Hepatocyte (in vitro differentiated cells): ENCODE measurements around the gene CFAP68. TPM values are rescaled to one million over a fixed set of nuclear protein-coding genes. Genes with fewer than 3 reads are reported as not detected.
"Not testable (repeated sequence)": the region's sequence is repeated elsewhere in the genome, so short reads cannot be mapped to it uniquely, and the experiment has no call there.

Experiments used
- DNase-seq: peaks from one replicate; pipeline ENCODE4 v3.0.0-alpha.2; 2016; ENCODE audit warnings: low spot score
- H2AFZ ChIP-seq: fragments of 200-600 bp; sonication (generic); 2 replicates; pipeline ENCODE4 v1.6.0; 2016; ENCODE audit warnings: antibody characterized with exemption, mild to moderate bottlenecking
- H3K27ac ChIP-seq: fragments of 200-600 bp; sonication (generic); 2 replicates; pipeline ENCODE4 v1.5.1; 2016; ENCODE audit warnings: mild to moderate bottlenecking
- H3K27me3 ChIP-seq: fragments of 200-600 bp; sonication (generic); 2 replicates; pipeline ENCODE4 v1.6.1; 2016
- H3K36me3 ChIP-seq: fragments of 200-600 bp; sonication (generic); replicated peaks from 2 replicates; pipeline ENCODE4 v1.5.1; 2016; ENCODE audit warnings: low read depth; ENCODE audit not compliant: insufficient read depth
- H3K4me1 ChIP-seq: fragments of 200-600 bp; sonication (generic); 2 replicates; pipeline ENCODE4 v1.5.1; 2016; ENCODE audit warnings: mild to moderate bottlenecking, moderate library complexity; ENCODE audit not compliant: insufficient read depth
- H3K4me2 ChIP-seq: fragments of 200-600 bp; sonication (generic); 2 replicates; pipeline ENCODE4 v1.6.0; 2016
- H3K4me3 ChIP-seq: fragments of 200-600 bp; sonication (generic); 2 replicates; pipeline ENCODE4 v1.5.1; 2016; ENCODE audit warnings: mild to moderate bottlenecking
- H3K79me2 ChIP-seq: fragments of 200-600 bp; sonication (generic); 2 replicates; pipeline ENCODE4 v1.6.0; 2017; ENCODE audit warnings: mild to moderate bottlenecking
- H3K9me2 ChIP-seq: fragments of 200-600 bp; sonication (generic); replicated peaks from 2 replicates; pipeline ENCODE4 v1.6.0; 2017; ENCODE audit warnings: mild to moderate bottlenecking; ENCODE audit not compliant: insufficient read depth
- H3K9me3 ChIP-seq: fragments of 200-600 bp; sonication (generic); 2 replicates; pipeline ENCODE4 v1.5.1; 2016; ENCODE audit warnings: low read depth, mild to moderate bottlenecking
- H4K20me1 ChIP-seq: fragments of 200-600 bp; sonication (generic); 2 replicates; pipeline ENCODE4 v1.6.0; 2016; ENCODE audit warnings: mild to moderate bottlenecking; ENCODE audit not compliant: insufficient read depth, poor library complexity, severe bottlenecking
- EZH2 ChIP-seq: fragments of 200-600 bp; sonication (generic); IDR thresholded peaks from 2 replicates; pipeline ENCODE4 v1.6.1; 2016; ENCODE audit warnings: antibody characterized with exemption, mild to moderate bottlenecking, borderline replicate concordance
- EZH2phosphoT487 ChIP-seq: fragments of 200-600 bp; sonication (generic); IDR thresholded peaks from one replicate; pipeline ENCODE4 v1.6.1; 2018; ENCODE audit warnings: antibody characterized with exemption, mild to moderate bottlenecking, low read depth, moderate library complexity; ENCODE audit not compliant: unreplicated experiment, severe bottlenecking
- WGBS: methylation state at CpG from one replicate; pipeline ENCODE4 v1.1.6; 2016; ENCODE audit warnings: low lambda C conversion rate; ENCODE audit errors: missing lambda C conversion rate; 5-methylcytosine and 5-hydroxymethylcytosine counted together
- polyA plus RNA-seq: library from polyadenylated mRNA; unstranded; fragments of >200 nt; fragmentation: Nextera tagmentation; extraction: Ambion mirVana; gene quantifications from 2 replicates; pipeline ENCODE4 v1.2.1, GENCODE V29; 2016
- small RNA-seq: library from RNA; depleted of rRNA; stranded (forward); fragments of <200 nt; gene quantifications from one replicate; pipeline ENCODE3, GENCODE V24; 2014
- total RNA-seq: library from RNA; depleted of rRNA; stranded (reverse); fragments of >200 nt; gene quantifications from 2 replicates; pipeline ENCODE4 v1.2.3, GENCODE V29; 2014
- TF ChIP-seq, protein P1 (sequence below): fragments of 200-600 bp; sonication (generic); IDR thresholded peaks from 2 replicates; pipeline ENCODE4 v1.5.1; 2016; ENCODE audit warnings: antibody characterized with exemption, mild to moderate bottlenecking; ENCODE audit not compliant: poor library complexity

CFAP68 gene
- total and polyA plus RNA-seq, 2 experiments from 2014 or later, result 21.8 to 24.6 TPM

DNA sequence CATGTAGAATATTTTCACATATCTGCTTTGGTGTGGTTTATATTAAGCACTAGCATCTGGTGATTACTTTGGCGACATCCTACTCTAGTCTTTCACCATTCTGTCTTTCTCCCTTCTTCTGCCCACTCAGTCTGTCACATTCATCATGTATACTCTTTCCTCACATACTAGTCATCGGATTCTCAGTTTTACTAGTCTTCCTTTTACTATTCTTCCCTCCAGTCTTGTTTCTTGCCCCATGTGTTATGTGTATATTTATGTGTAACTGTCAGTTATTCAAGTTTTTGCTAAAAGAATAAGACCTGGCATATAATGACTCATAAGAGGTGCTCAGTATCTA, 53.2 kb downstream of the CFAP68 start:
- Histone ChIP-seq H3K4me2 (no peak overlapping the region), H3K79me2 (no peaks in the 10 kb centered on the region), H3K4me1 (peaks cover 16% of the 10 kb centered on the region), H3K36me3 (no peaks in the 10 kb centered on the region), H3K27me3 (no peaks in the 10 kb centered on the region), H4K20me1 (no peaks in the 10 kb centered on the region), H3K4me3 (no peak overlapping the region), H3K9me2 (no peaks in the 10 kb centered on the region), H3K27ac (no peak overlapping the region), H2AFZ (no peak overlapping the region), H3K9me3 (no peaks in the 10 kb centered on the region)
- 78% methylated on average over 2 of the region's 2 CpGs for WGBS
- TF ChIP-seq, protein P1, sequence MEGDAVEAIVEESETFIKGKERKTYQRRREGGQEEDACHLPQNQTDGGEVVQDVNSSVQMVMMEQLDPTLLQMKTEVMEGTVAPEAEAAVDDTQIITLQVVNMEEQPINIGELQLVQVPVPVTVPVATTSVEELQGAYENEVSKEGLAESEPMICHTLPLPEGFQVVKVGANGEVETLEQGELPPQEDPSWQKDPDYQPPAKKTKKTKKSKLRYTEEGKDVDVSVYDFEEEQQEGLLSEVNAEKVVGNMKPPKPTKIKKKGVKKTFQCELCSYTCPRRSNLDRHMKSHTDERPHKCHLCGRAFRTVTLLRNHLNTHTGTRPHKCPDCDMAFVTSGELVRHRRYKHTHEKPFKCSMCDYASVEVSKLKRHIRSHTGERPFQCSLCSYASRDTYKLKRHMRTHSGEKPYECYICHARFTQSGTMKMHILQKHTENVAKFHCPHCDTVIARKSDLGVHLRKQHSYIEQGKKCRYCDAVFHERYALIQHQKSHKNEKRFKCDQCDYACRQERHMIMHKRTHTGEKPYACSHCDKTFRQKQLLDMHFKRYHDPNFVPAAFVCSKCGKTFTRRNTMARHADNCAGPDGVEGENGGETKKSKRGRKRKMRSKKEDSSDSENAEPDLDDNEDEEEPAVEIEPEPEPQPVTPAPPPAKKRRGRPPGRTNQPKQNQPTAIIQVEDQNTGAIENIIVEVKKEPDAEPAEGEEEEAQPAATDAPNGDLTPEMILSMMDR, result no peak
- TF ChIP-seq EZH2phosphoT487, result no peak
- TF ChIP-seq EZH2, result no peak
- DNase-seq, result no peak

DNA sequence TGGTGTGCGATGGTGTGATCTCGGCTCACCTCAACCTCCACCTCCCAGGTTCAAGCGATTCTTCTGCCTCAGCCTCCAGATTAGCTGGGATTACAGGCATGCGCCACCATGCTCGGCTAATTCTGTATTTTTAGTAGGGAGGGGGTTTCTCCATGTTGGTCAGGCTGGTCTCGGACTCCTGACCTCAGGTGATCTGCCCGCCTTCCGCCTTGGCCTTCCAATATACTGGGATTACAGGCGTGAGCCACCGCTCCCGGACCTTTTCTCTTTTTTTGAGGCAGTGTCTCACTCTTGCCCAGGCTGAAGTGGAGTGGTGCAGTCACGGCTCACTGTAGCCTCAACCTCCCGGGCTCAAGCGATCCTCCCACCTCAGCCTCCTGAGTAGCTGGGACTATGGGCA, 53.8 kb downstream of the CFAP68 start:
- H3K4me1 ChIP-seq, result peaks cover 16% of the 10 kb centered on the region
- H4K20me1 ChIP-seq, H3K4me3 ChIP-seq, DNase-seq, H3K9me3 ChIP-seq, H3K79me2 ChIP-seq, H3K9me2 ChIP-seq, H3K27ac ChIP-seq, H2AFZ ChIP-seq, H3K27me3 ChIP-seq, H3K4me2 ChIP-seq, H3K36me3 ChIP-seq: not testable (repeated sequence)
- WGBS, result 95% methylated on average over 14 of the region's 14 CpGs

DNA sequence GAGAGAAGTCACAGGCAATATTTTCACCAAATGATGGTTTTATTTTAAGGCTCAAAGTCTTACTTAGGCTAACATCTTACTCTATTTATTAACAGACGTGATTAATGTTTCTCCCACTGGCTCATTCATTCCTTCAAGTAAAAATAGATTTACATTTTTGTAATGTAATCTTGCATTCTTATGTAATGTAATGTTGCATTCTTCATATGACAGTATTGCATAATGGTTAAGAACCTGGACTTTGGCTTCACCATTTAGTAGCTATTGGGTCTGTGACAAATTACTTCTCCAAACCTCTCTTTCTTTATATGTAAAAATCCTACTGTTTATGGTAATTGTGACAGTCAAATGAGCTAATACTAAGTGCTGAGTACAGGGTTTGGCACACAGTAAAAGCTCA, 54.5 kb downstream of the CFAP68 start:
- no peak overlapping the region for H3K4me2 ChIP-seq
- H2AFZ ChIP-seq, result no peak overlapping the region
- H3K4me1 ChIP-seq, result peaks cover 16% of the 10 kb centered on the region
- no peaks in the 10 kb centered on the region for H3K9me3 ChIP-seq
- H3K9me2 ChIP-seq, result no peaks in the 10 kb centered on the region
- no peaks in the 10 kb centered on the region for H3K79me2 ChIP-seq
- no peaks in the 10 kb centered on the region for H3K36me3 ChIP-seq
- TF ChIP-seq, protein P1, result no peak
- TF ChIP-seq EZH2phosphoT487 (no peak), EZH2 (no peak)
- H3K27me3 ChIP-seq, result no peaks in the 10 kb centered on the region
- peak overlapping the region; percentile 47 for H3K27ac ChIP-seq
- no peak overlapping the region for H3K4me3 ChIP-seq
- no peak for DNase-seq
- 84% methylated on average over 1 of the region's 1 CpG for WGBS
- H4K20me1 ChIP-seq, result no peaks in the 10 kb centered on the region

DNA sequence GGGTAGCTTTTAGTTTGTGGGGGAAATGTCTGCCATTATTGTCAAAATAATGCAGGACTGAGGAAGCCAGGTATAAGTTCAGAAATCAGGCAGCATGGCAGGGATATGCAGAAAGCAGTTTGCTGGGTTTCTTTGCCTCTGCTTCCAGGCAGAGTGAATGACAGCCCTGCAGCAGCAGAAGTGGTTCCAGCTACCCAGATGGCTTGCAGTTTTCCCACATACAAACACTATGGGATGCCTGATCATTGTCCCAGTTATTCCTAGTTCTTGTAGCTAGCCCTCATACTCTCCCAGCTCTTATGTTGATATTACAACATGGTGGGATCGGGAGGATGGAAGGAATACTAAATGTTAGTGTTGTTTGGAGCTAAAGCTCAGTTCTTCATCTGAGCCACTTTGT, 55.0 kb downstream of the CFAP68 start:
- H3K9me3 ChIP-seq, result no peaks in the 10 kb centered on the region
- DNase-seq, result no peak
- H3K4me2 ChIP-seq, result no peak overlapping the region
- no peaks in the 10 kb centered on the region for H3K27me3 ChIP-seq
- 94% methylated on average over 1 of the region's 1 CpG for WGBS
- TF ChIP-seq, protein P1, result no peak
- TF ChIP-seq EZH2, result no peak
- TF ChIP-seq EZH2phosphoT487, result no peak
- H3K4me1 ChIP-seq, result peaks cover 16% of the 10 kb centered on the region
- no peaks in the 10 kb centered on the region for H3K79me2 ChIP-seq
- peak overlapping the region; percentile 47 for H3K27ac ChIP-seq
- no peaks in the 10 kb centered on the region for H3K36me3 ChIP-seq
- no peaks in the 10 kb centered on the region for H3K9me2 ChIP-seq
- no peak overlapping the region for H3K4me3 ChIP-seq
- no peaks in the 10 kb centered on the region for H4K20me1 ChIP-seq
- no peak overlapping the region for H2AFZ ChIP-seq

Small RNA genes lying within 50 kb of the gene (small RNA-seq; reads per million reads assigned to genes)
- gene C11orf52 (not detected), gene GNG5P3 (not detected), gene RNA5SP351 (not detected), gene RPL37AP8 (0.09 reads per million)

Other genes starting within 250 kb of the CFAP68 start
- gene PPP2R1B, start 113.2 kb upstream of the CFAP68 start, total RNA-seq, result 41.0 and 43.5 TPM in 2 replicates
- 22.7 and 25.3 TPM in 2 replicates for gene PPP2R1B, start 113.2 kb upstream of the CFAP68 start, polyA plus RNA-seq
- 42.0 and 52.4 TPM in 2 replicates for gene ALG9, start 8.0 kb upstream of the CFAP68 start, total RNA-seq
- gene ALG9, start 8.0 kb upstream of the CFAP68 start, polyA plus RNA-seq, result 22.6 and 38.7 TPM in 2 replicates
- 2.3 and 2.6 TPM in 2 replicates for gene FDXACB1, start 376 bp upstream of the CFAP68 start, total RNA-seq
- 0.64 and 2.2 TPM in 2 replicates for gene FDXACB1, start 376 bp upstream of the CFAP68 start, polyA plus RNA-seq
- 15.7 and 20.5 TPM in 2 replicates for gene CRYAB, start 32.2 kb downstream of the CFAP68 start, total RNA-seq
- 64.8 and 123 TPM in 2 replicates for gene CRYAB, start 32.2 kb downstream of the CFAP68 start, polyA plus RNA-seq
- gene HSPB2, start 33.2 kb downstream of the CFAP68 start, total RNA-seq, result not detected in 2 replicates
- gene HSPB2, start 33.2 kb downstream of the CFAP68 start, polyA plus RNA-seq, result 0.19 and 0.29 TPM in 2 replicates
- gene C11orf52, start 39.4 kb downstream of the CFAP68 start, total RNA-seq, result 8.7 and 14.8 TPM in 2 replicates
- gene C11orf52, start 39.4 kb downstream of the CFAP68 start, polyA plus RNA-seq, result 21.1 and 23.7 TPM in 2 replicates
- gene DIXDC1, start 57.8 kb downstream of the CFAP68 start, total RNA-seq, result 14.7 and 18.4 TPM in 2 replicates
- gene DIXDC1, start 57.8 kb downstream of the CFAP68 start, polyA plus RNA-seq, result 5.2 and 8.2 TPM in 2 replicates
- gene DLAT, start 145.9 kb downstream of the CFAP68 start, total RNA-seq, result 40.5 and 42.1 TPM in 2 replicates
- 27.9 and 32.7 TPM in 2 replicates for gene DLAT, start 145.9 kb downstream of the CFAP68 start, polyA plus RNA-seq
- gene PIH1D2, start 194.5 kb downstream of the CFAP68 start, total RNA-seq, result 0.60 and 1.7 TPM in 2 replicates
- gene PIH1D2, start 194.5 kb downstream of the CFAP68 start, polyA plus RNA-seq, result 2.2 and 3.1 TPM in 2 replicates
- 21.2 and 24.6 TPM in 2 replicates for gene NKAPD1, start 194.8 kb downstream of the CFAP68 start, total RNA-seq
- 8.8 and 21.5 TPM in 2 replicates for gene NKAPD1, start 194.8 kb downstream of the CFAP68 start, polyA plus RNA-seq
- gene TIMM8B, start 207.2 kb downstream of the CFAP68 start, total RNA-seq, result 62.5 and 62.8 TPM in 2 replicates
- 126 and 128 TPM in 2 replicates for gene TIMM8B, start 207.2 kb downstream of the CFAP68 start, polyA plus RNA-seq
- gene SDHD, start 207.3 kb downstream of the CFAP68 start, total RNA-seq, result 151 and 152 TPM in 2 replicates
- 144 and 158 TPM in 2 replicates for gene SDHD, start 207.3 kb downstream of the CFAP68 start, polyA plus RNA-seq